ENCODE results near the gene SMTNL2. TPM values are rescaled to one million over a fixed set of nuclear protein-coding genes. Genes with fewer than 3 reads are reported as not detected.

The SMTNL2 gene
- total and polyA plus RNA-seq, 2 of the 4 experiments (the other 2 are of a cell fraction): not detected

- Histone ChIP-seq H3K4me1 (ENCODE audit: control insufficient read depth, insufficient read depth, low read length) (no peaks in the 10 kb centered on the region), H2AK9ac (replicated peaks; ENCODE audit: low read depth, low read length, poor library complexity) (no peak overlapping the region), H4K5ac (ENCODE audit: low read depth, low read length) (no peak overlapping the region), H2BK20ac (ENCODE audit: low read depth, low read length) (no peak overlapping the region), H3K23ac (ENCODE audit: low read depth, low read length) (no peak overlapping the region), H3K4me3 (ENCODE audit: insufficient read depth, low read depth, low read length) (no peak overlapping the region), H3K4ac (ENCODE audit: low read depth, low read length) (no peak overlapping the region), H2BK120ac (ENCODE audit: low read depth, low read length) (no peak overlapping the region), H3K27ac (ENCODE audit: insufficient read depth, low read length) (no peak overlapping the region), H2AK5ac (ENCODE audit: low read depth, low read length) (no peak overlapping the region), H4K20me1 (ENCODE audit: insufficient read depth, low read length) (peaks cover 6% of the 10 kb centered on the region), H3K9ac (ENCODE audit: low read depth, low read length) (no peak overlapping the region), H3K9me3 (ENCODE audit: control insufficient read depth, insufficient read depth, low read length) (no peaks in the 10 kb centered on the region), H2BK15ac (ENCODE audit: low read depth, low read length) (no peak overlapping the region), H3K4me2 (ENCODE audit: low read depth, low read length) (no peak overlapping the region), H3K56ac (ENCODE audit: extremely low read depth, insufficient read depth, low read length) (no peak overlapping the region), H3K79me1 (ENCODE audit: low read depth in 1 of 2, low read length in 2 of 2) (no peaks in the 10 kb centered on the region; a peak in 2 of 4 replicates), H3K27me3 (ENCODE audit: control insufficient read depth, insufficient read depth, low read length) (no peaks in the 10 kb centered on the region), H2BK5ac (ENCODE audit: low read depth, low read length, poor library complexity, severe bottlenecking) (no peak overlapping the region), H3K18ac (ENCODE audit: low read depth, low read length) (no peak overlapping the region), H4K8ac (ENCODE audit: low read depth in 2 of 2, low read length in 2 of 2) (no peak overlapping the region), H2AFZ (replicated peaks; ENCODE audit: low read length, poor library complexity) (no peak overlapping the region), H3K14ac (replicated peaks; ENCODE audit: low read depth, low read length) (no peak overlapping the region), H3K36me3 (ENCODE audit: control insufficient read depth, insufficient read depth, low read length) (peaks cover 74% of the 10 kb centered on the region), H4K91ac (ENCODE audit: insufficient read depth, low read depth, low read length) (no peak overlapping the region), H3K9me1 (ENCODE audit: insufficient read depth, low read length) (no peaks in the 10 kb centered on the region)
- dilution Hi-C loops (cut with HindIII; ENCODE audit: low sequenced_read_pairs, unreplicated experiment) (no loop called here), in situ Hi-C loops (cut with MboI; ENCODE audit: low sequenced_read_pairs) (no loop called here), intact Hi-C loops (cut with micrococcal nuclease) (no loop called here)
- 72% methylated on average over 9 of the region's 19 CpGs; no CpG with 5 or more reads in 1 of the 2 experiments for WGBS, 2 experiments (ENCODE audit: extremely low coverage in 2 of 2, insufficient read length in 1 of 2)
- DNase-seq: no peak
- BruUV-seq (replicated peaks): no TSS peak
- no peak; the same call in 1 of the 2 replicates for ATAC-seq (ENCODE audit: low read depth)
- POLR2A ChIA-PET (ENCODE audit: unreplicated experiment): no interaction called here
- CTCF ChIA-PET: no interaction called here
- no peak for TF ChIP-seq CHD1 (IDR thresholded peaks at IDR 0.05; ENCODE audit: low read depth, low read length)
- no peak for TF ChIP-seq RFX5 (IDR thresholded peaks at IDR 0.05; ENCODE audit: low read depth, low read length)
- TF ChIP-seq ELK1 (IDR thresholded peaks at IDR 0.05; ENCODE audit: borderline replicate concordance, low read depth, low read length): no peak
- no peak for TF ChIP-seq FOS (IDR thresholded peaks at IDR 0.05; ENCODE audit: low read depth, low read length)
- no peak for TF ChIP-seq CEBPB (IDR thresholded peaks at IDR 0.05; ENCODE audit: low read depth, low read length)
- no peak for TF ChIP-seq MAFK (IDR thresholded peaks at IDR 0.05; ENCODE audit: low read depth, low read length)
- TF ChIP-seq RCOR1 (IDR thresholded peaks at IDR 0.05; ENCODE audit: insufficient replicate concordance, low read length): no peak
- TF ChIP-seq RAD21 (IDR thresholded peaks at IDR 0.05; ENCODE audit: low read length): no peak
- TF ChIP-seq BHLHE40 (IDR thresholded peaks at IDR 0.05; ENCODE audit: low read depth, low read length): no peak
- no peak for TF ChIP-seq SMC3 (IDR thresholded peaks at IDR 0.05; ENCODE audit: low read depth, low read length)
Measured at GRCh38 chr17:4543557-4544026, 40.7 kb upstream of the SMTNL2 start.

All from IMR-90 (cell line).